Sciatic nerve (tissue), 2 donors: Measurements from ENCODE around the gene TOB1. TPM values are rescaled to one million over a fixed set of nuclear protein-coding genes. Genes with fewer than 3 reads are reported as not detected.

Experiments
- ATAC-seq: fragments of 200-7000 bp; cut with Tn5 transposase; one replicate; pipeline ENCODE4 v1.9.1; 2020; ENCODE audit warnings: mild to moderate bottlenecking, moderate library complexity
- DNase-seq: peaks from one replicate; pipeline ENCODE4 v3.0.0-alpha.2; 2020; ENCODE audit warnings: low spot score
- intact Hi-C: fragments of 100-400 bp; cut with DNase I; formaldehyde crosslinking; loops from one replicate; pipeline ENCODE4 v1.14.2; 2022
- total RNA-seq: library from RNA; stranded (reverse); fragmentation: NEBNext Ultra II Directional; extraction: Animal tissue kit (Norgen Biotek cat#: 25700); gene quantifications from one replicate; pipeline ENCODE4 v1.2.1, GENCODE V29; 2021
- donor health status: DM: no; HTN: no; CAD: no.
- donor health status: DM: no; HTN: no; CAD: no.

Gene TOB1
- total RNA-seq, 1 donor from 2014 or later = 114 TPM

DNA sequence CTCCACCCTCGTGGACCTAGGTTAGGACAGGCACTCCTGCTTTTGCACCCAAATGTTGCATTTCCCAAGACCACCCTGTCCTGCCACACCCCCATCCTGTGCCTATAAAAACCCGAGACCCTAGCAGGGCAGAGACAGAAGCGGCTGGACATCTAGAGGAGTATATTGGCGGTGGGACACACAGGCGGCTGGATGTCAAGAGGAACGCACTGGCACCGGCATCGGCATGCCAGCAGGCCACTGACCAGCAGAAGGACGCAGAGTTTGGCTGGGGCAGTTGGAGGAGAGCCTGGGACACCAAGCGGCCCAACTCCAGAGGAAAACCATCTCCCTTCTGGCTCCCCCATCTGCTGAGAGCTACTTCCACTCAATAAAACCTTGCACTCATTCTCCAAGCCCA, 45.5 kb downstream of the TOB1 start:
- no peak for DNase-seq
- ATAC-seq = no peak
- intact Hi-C loops = no loop called here

DNA sequence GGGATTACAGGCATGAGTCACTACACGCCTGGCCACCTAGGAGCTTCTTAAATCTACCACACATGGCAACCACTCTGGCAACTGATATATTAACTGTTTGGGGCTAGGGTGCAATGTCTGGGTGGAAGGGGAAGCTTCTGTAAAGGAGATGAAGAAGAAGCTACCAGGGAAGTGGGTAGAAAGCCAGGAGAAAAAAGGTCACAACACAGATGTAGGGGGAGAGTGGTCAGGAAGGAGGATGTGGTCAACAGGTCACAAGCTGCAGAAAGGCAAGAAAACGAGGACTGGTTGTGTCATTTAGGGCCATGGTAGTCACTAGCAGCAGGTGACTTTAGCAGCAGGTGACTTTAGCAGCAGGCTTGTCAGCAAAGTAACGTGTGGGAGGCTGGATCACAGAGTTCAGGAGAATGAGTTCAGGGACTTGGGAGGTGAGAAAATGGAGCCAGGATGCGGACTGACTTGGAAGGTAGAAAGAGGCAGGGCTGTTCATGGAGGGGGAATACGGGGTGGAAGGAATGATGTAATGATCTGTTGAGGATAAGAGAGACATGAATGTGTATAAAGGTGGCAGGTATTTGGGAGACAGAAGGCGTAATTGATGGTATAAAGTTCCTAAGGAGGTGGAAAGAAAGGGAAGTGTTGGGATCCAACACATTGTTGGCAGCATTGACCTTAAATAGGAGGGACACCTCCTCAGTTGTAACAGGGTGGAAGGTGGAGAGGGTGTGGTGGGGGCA, 47.1 kb downstream of the TOB1 start:
- DNase-seq (no peak), ATAC-seq (no peak)
- intact Hi-C loops = no loop called here

DNA sequence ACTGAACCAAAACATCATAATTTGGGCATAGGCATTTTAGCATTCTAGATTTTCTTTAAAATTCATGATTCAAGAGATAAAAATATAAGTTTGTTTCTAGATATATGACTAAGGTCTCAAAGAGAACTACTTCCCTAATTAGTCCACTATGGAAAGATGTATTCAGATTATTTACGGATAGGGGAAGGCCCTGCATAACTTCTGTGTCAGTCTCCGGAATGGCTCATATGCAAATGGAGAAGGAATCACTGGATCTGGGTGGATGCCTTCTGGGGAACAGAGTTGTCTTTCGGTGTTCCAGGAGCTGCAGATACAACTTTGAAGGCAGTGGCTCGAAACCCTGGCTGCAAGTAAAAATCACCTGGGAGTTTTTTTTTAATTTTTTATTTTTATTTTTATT, 47.9 kb downstream of the TOB1 start:
- ATAC-seq = no peak
- intact Hi-C loops = no loop called here
- DNase-seq = no peak

DNA sequence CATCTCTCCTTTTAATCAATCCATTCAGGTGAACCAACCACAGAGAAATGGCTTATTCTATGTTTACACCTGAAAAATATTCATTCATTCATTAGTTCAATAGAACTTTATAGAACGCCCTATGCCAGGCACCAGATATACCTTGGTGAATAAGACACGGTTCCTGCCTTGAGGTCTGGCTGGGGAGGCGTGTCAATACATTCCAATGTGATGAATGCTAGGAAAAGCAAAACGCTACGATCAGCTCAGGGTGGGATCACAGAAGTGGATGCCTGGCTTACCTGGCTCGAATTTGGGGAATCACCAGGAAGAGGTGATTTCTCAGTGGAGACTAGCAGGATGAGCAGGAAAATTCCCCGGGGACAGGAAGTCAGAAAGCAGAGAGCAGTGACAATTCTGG, 48.3 kb downstream of the TOB1 start:
- DNase-seq (no peak), ATAC-seq (no peak)
- intact Hi-C loops = no loop called here

DNA sequence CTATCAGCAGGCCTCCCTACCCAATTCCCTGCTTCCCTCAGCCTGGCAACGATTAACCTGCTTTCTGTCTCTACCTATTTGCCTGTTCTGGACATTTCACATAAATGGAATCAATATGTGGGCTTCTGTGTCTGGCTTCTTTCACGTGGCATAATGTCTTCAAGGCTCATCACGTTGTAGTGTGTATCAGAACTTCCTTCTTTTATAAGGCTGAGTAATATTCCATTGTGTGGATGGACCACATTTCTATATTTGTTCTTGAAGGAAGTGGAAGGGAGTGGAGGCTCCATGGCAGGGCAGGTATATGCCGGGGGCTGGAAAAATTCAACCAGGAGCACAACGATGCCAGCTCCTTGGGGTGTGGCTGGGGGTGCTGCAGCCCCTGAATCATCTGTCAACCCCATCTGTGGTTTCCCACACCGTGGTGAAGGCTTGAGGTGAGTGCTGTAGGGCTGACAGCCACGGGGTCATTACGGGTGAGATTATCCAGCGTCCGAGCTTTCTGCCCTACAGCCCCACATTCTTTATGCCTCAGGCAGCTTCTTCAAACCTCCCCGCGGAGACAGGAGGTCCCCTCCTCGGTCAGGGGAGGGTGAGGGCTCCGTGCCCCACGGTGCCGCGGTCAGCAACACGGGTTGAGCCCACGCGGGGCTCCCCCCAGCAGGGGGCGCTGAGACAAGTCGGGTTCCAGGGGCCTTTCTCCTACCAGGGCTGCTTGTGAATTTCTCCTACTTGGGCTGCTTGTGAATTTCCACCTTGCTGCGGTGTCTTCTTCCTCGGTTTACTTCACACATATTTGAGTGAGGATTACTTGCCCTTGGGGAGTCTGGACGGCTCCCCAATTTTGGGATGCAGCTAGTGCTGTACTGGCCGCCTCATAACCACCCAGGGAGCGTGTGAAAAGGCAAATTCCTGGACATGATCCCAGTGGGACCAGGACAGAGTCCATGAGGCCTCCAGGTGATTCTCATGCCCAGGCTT, 49.1 kb downstream of the TOB1 start:
- intact Hi-C loops = no loop called here
- ATAC-seq = peak; percentile 88
- DNase-seq = peak; percentile 77

DNA sequence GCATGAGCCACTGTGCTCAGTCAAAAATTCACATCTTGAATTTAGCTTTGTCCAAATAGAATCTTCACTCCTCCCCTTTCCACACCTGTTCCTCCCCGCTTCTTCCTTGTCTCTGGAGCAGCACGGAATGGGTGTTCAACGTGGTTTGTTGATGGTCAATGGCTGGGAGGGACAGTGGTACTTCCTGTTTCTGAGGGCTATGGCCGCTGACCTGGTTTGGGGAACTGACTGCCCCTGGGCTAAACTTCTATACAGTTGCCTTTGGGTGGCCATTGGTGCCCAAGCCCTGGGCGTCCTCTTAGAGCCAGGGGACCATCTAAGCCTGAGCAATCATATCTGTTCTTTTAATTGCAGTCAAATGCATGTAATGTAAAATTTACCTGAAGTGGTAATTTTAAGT, 49.9 kb downstream of the TOB1 start:
- DNase-seq (no peak), ATAC-seq (no peak)
- intact Hi-C loops = no loop called here

DNA sequence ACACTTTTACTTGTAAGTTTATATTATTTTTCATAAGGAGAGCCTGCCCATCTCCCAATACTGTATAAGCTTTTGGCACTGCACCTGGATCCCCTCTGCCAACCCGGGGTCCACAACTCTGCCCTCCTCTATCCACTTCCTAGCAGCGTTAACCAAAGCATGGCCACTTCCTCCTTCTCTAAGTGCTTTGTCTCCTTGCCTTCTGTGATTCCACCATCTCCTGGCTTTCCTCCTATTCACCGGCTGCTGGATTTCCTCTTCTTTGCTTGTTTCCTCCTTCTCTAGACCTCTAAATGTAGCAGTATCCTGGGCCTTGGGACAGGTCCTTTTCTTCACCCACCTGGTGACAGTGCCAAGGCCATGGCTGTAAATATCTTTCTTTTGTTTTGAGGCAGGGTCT, 50.8 kb downstream of the TOB1 start:
- DNase-seq = no peak
- intact Hi-C loops = no loop called here
- ATAC-seq = no peak

DNA sequence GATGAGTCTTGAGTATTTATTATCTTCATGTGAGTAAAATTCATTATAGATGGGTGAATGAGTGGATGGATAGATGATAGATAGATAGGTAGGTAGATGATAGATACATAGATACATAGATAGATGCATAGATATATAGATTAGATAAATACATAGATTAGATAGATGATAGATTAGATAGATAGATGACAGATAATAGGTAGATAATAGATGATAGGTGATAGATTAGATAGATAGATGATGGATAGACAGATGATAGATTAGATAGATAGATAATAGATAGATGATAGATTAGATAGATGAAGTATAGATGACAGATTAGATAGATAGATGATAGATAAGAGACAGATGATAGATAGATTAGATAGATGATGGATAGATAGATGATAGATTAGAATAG, 52.6 kb downstream of the TOB1 start:
- DNase-seq (no peak), ATAC-seq (no peak)
- intact Hi-C loops = no loop called here

Other genes starting within 250 kb of the TOB1 start
- gene ABCC3, start 231.5 kb downstream of the TOB1 start, total RNA-seq = 5.4 TPM
- 106 TPM for gene ANKRD40, start 158.4 kb downstream of the TOB1 start, total RNA-seq
- 229 TPM for gene LUC7L3, start 146.8 kb downstream of the TOB1 start, total RNA-seq
- gene ANKRD40CL, start 98.8 kb downstream of the TOB1 start, total RNA-seq = not detected
- gene WFIKKN2, start 30.8 kb downstream of the TOB1 start, total RNA-seq = 2.0 TPM